Liver (tissue), 9 donors: Measurements from ENCODE around the gene PDK2. TPM values are rescaled to one million over a fixed set of nuclear protein-coding genes. Genes with fewer than 3 reads are reported as not detected.
A peak's percentile ranks its signal among the peaks of the same experiment; 100 is the strongest.

Source experiments
- DNase-seq: peaks from one replicate; pipeline ENCODE4 v3.0.0-alpha.2; 2017; ENCODE audit warnings: low spot score
- H3K27ac ChIP-seq, 2 donors: one replicate each; pipeline ENCODE4 v1.7.0; 2013; ENCODE audit warnings: inconsistent platforms in 2 of 2, low read length in 2 of 2, control low read depth in 1 of 2, low read depth in 1 of 2, mild to moderate bottlenecking in 1 of 2
- H3K27me3 ChIP-seq, 4 donors: one replicate each; pipeline versions ENCODE4 v1.6.1 to v1.7.0; 2013; ENCODE audit warnings: low read length in 3 of 4, inconsistent platforms in 1 of 4, mild to moderate bottlenecking in 1 of 4, moderate library complexity in 1 of 4; ENCODE audit not compliant: control insufficient read depth in 4 of 4, insufficient read depth in 4 of 4
- H3K36me3 ChIP-seq, 4 donors: one replicate each; pipeline versions ENCODE4 v1.6.1 to v1.7.0; 2013; ENCODE audit warnings: low read length in 3 of 4, mild to moderate bottlenecking in 3 of 4, low read depth in 1 of 4, moderate library complexity in 1 of 4; ENCODE audit not compliant: control insufficient read depth in 4 of 4, insufficient read depth in 3 of 4
- H3K4me1 ChIP-seq, 4 donors: one replicate each; pipeline versions ENCODE4 v1.6.1 to v1.7.0; 2013; ENCODE audit warnings: low read length in 3 of 4, mild to moderate bottlenecking in 3 of 4, moderate library complexity in 1 of 4; ENCODE audit not compliant: control insufficient read depth in 4 of 4, insufficient read depth in 4 of 4
- H3K4me3 ChIP-seq, 3 donors: one replicate each; pipeline versions ENCODE4 v1.6.1 to v1.7.0; 2013; ENCODE audit warnings: low read length in 3 of 3, control low read depth in 1 of 3, low read depth in 1 of 3, mild to moderate bottlenecking in 1 of 3
- H3K9ac ChIP-seq, 2 donors: one replicate each; pipeline ENCODE4 v1.7.0; 2013; ENCODE audit warnings: low read length in 2 of 2, mild to moderate bottlenecking in 2 of 2, moderate library complexity in 2 of 2, control low read depth in 1 of 2, low read depth in 1 of 2
- H3K9me3 ChIP-seq, 4 donors: one replicate each; pipeline versions ENCODE4 v1.6.1 to v1.7.0; 2013; ENCODE audit warnings: low read length in 3 of 4; ENCODE audit not compliant: control insufficient read depth in 4 of 4
- FOXA2 ChIP-seq: IDR thresholded peaks from 2 replicates; pipeline ENCODE4 v1.6.1; 2016; ENCODE audit warnings: antibody characterized with exemption
- GABPA ChIP-seq, 2 donors: IDR thresholded peaks in 1 of 2; conservative IDR thresholded peaks in 1 of 2; 2 replicates each; pipeline ENCODE4 v1.6.1; 2016; ENCODE audit warnings: antibody characterized with exemption in 2 of 2, mild to moderate bottlenecking in 1 of 2, moderate library complexity in 1 of 2
- HNF4A ChIP-seq, 2 donors: conservative IDR thresholded peaks; 2 replicates each; pipeline ENCODE4 v1.6.1; 2016; ENCODE audit warnings: antibody characterized with exemption in 2 of 2, mild to moderate bottlenecking in 2 of 2
- HNF4G ChIP-seq: IDR thresholded peaks from 2 replicates; pipeline ENCODE4 v1.6.1; 2016; ENCODE audit warnings: antibody characterized with exemption
- JUND ChIP-seq, 2 donors: IDR thresholded peaks; 2 replicates each; pipeline ENCODE4 v1.6.1; 2016; ENCODE audit warnings: antibody characterized with exemption in 2 of 2
- MAX ChIP-seq: IDR thresholded peaks from 2 replicates; pipeline ENCODE4 v1.6.1; 2016; ENCODE audit warnings: antibody characterized with exemption
- NR2F2 ChIP-seq: IDR thresholded peaks from 2 replicates; pipeline ENCODE4 v1.6.1; 2016; ENCODE audit warnings: antibody characterized with exemption
- RAD21 ChIP-seq, 2 donors: IDR thresholded peaks; 2 replicates each; pipeline ENCODE4 v1.6.1; 2016; ENCODE audit warnings: antibody characterized with exemption in 2 of 2, mild to moderate bottlenecking in 2 of 2
- RXRA ChIP-seq, 2 donors: IDR thresholded peaks; 2 replicates each; pipeline ENCODE4 v1.6.1; 2017 to 2018; ENCODE audit warnings: antibody characterized with exemption in 2 of 2, mild to moderate bottlenecking in 1 of 2
- SP1 ChIP-seq: IDR thresholded peaks from 2 replicates; pipeline ENCODE4 v1.6.1; 2018; ENCODE audit warnings: antibody characterized with exemption, mild to moderate bottlenecking
- TAF1 ChIP-seq: conservative IDR thresholded peaks from 2 replicates; pipeline ENCODE4 v1.6.1; 2016; ENCODE audit warnings: antibody characterized with exemption, mild to moderate bottlenecking
- YY1 ChIP-seq: IDR thresholded peaks from 2 replicates; pipeline ENCODE4 v1.6.1; 2016; ENCODE audit warnings: antibody characterized with exemption, mild to moderate bottlenecking
- WGBS: extraction: QIAGEN DNeasy Blood & Tissue Kit; methylation state at CpG from one replicate; pipeline ENCODE4 v1.1.7; 2013; 5-methylcytosine and 5-hydroxymethylcytosine counted together
- polyA plus RNA-seq, 2 donors: library from polyadenylated mRNA; stranded (reverse) in 1 of 2; unstranded in 1 of 2; fragments of 200-250 nt in 1 of 2; fragments of >200 nt in 1 of 2; fragmentation: Nextera tagmentation in 1 of 2; extraction: Ambion mirVana in 1 of 2; gene quantifications; one replicate each; pipeline versions ENCODE4 v1.2.1 to v1.2.3, GENCODE V29; 2013 to 2015
- total RNA-seq, 2 donors: library from RNA; depleted of rRNA; stranded (reverse); fragments of >200 nt; gene quantifications; one replicate each; pipeline ENCODE4 v1.2.3, GENCODE V29; 2014
- TF ChIP-seq, protein P1 (sequence below): fragments of 150-350 bp; IDR thresholded peaks from 2 replicates; pipeline ENCODE4 v1.5.1; 2017; ENCODE audit warnings: improper control_type of control experiment, low read depth, low read length; ENCODE audit not compliant: missing input control
- TF ChIP-seq, protein P2 (sequence below): IDR thresholded peaks from 2 replicates; pipeline ENCODE4 v1.6.1; 2016; ENCODE audit warnings: antibody characterized with exemption, mild to moderate bottlenecking
- TF ChIP-seq, protein P3 (sequence below): IDR thresholded peaks from 2 replicates; pipeline ENCODE4 v1.6.1; 2016; ENCODE audit warnings: antibody characterized with exemption
- donor health status: healthy.
- donor health status: healthy.
- donor health status: healthy.
- donor health status: healthy.
- donor health status: healthy.

Gene PDK2
- total and polyA plus RNA-seq, 4 donors, result 8.6 to 36.6 (median 28.5) TPM

DNA sequence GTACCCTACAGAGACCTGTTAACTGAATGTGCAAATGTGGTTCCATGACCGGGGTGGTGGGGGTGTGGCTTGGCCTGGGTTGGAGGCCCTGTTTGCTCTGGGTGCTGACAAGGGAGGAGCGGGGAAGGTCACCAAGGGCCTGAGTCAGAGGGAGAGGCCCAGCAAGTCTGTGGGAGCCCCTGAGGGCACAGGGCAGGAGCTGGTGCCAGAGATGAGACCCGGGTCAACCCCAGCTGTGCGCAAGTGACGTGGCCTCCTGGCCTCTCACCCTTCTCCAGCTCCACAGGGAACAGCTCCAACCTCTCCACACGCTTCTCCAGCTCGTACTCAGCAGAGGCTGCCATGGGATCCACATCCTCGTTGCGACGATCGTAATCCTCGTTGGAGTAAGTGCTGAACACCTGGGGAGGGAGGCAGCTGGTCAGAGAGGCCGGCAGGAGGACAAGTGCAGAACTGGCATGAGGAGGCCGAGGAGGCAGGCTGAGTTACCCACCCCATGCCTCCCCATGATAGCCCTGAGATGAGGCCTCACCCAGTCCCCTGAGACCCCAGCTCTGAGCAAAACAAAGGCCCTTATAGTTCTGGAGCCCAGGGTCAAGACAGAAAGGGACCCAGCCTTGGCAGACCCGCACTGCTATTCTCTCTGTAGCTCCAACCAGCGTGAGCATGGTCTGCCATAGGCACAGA is 49.8 kb downstream of the PDK2 start (continued):
- TF ChIP-seq JUND (IDR thresholded peaks at IDR 0.05) (peak in 1 of 2 donors; percentile 61), FOXA2 (no peak), SP1 (peak; percentile 80), HNF4G (no peak)

- Histone ChIP-seq H3K9ac (no peak overlapping the region), H3K4me1 (peaks cover 26 to 58% (median 53%) of the 10 kb centered on the region in 4 donors), H3K9me3 (no peaks in the 10 kb centered on the region), H3K27me3 (no peaks in the 10 kb centered on the region), H3K4me3 (no peak overlapping the region), H3K36me3 (peaks cover 0 to 11% (median 3%) of the 10 kb centered on the region in 4 donors), H3K27ac (no peak overlapping the region)
- 81% methylated on average over 11 of the region's 11 CpGs for WGBS
- DNase-seq, result no peak
- no peak for TF ChIP-seq YY1
- no peak for TF ChIP-seq HNF4A (conservative IDR thresholded peaks at IDR 0.05)
- no peak for TF ChIP-seq NR2F2
- no peak for TF ChIP-seq SP1
- TF ChIP-seq FOXA2, result no peak
Measured at GRCh38 chr17:50145532-50146229, 50.5 kb downstream of the PDK2 start.

DNA sequence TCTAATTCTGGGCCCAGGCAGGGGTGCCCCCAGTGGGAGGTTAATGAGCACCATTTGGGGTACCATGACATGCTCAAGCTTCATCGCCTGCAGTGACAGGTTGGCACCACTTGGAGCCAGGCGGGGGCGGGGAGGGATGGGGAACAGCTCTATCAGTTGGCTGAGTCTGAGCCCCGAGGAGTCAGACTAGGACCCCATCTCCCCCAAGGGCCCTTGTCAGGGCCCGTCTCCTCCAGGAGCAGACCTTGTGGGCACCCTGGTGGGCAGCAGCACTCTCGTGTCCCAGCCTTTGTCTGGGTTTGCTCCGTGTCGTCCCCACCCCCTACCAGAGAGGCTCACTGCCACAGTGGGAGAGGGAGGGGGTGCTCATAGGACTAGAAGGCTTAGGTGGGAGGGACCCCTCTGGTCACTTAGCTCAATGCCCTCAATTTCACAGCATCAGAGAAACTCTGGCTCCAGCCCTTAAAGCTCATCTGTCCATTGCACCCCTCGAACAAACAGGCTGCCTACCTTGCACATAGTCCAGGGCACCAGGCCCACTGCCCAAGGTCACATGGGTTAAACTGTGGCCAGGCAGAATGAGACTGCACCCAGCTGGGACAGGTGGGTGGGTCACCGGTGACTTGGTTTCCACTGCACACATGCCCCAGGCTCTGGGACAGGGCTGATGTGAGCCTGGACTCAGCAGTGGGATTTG is 51.2 kb downstream of the PDK2 start:
- Histone ChIP-seq H3K9me3 (no peaks in the 10 kb centered on the region), H3K9ac (no peak overlapping the region), H3K4me3 (peak overlapping the region in 2 of 3 donors; percentile 13 to 73), H3K36me3 (peaks cover 0 to 11% (median 2%) of the 10 kb centered on the region in 4 donors), H3K4me1 (peaks cover 27 to 62% (median 57%) of the 10 kb centered on the region in 4 donors), H3K27me3 (no peaks in the 10 kb centered on the region), H3K27ac (peak overlapping the region; percentile 74 to 80)
- peak in 1 of 2 donors; percentile 27 for TF ChIP-seq RXRA (IDR thresholded peaks at IDR 0.05)
- no peak for TF ChIP-seq JUND (IDR thresholded peaks at IDR 0.05)
- peak; percentile 47 to 60 for TF ChIP-seq HNF4A (conservative IDR thresholded peaks at IDR 0.05)
- TF ChIP-seq MAX, result no peak
- TF ChIP-seq NR2F2, result no peak
- WGBS, result 77% methylated on average over 10 of the region's 10 CpGs
- no peak for DNase-seq

GRCh38 chr17:50146927-50147665 is 51.9 kb downstream of the PDK2 start:
- no peak for DNase-seq
- peak overlapping the region; percentile 74 to 80 for H3K27ac ChIP-seq
- H3K9ac ChIP-seq, result peak overlapping the region; percentile 30 to 56
- peaks cover 27 to 67% (median 60%) of the 10 kb centered on the region in 4 donors for H3K4me1 ChIP-seq
- H3K27me3 ChIP-seq, result no peaks in the 10 kb centered on the region
- no peaks in the 10 kb centered on the region for H3K9me3 ChIP-seq
- peaks cover 0 to 7% (median 1%) of the 10 kb centered on the region in 4 donors for H3K36me3 ChIP-seq
- WGBS, result 43% methylated on average over 15 of the region's 15 CpGs
- peak overlapping the region in 2 of 3 donors; percentile 70 to 73 for H3K4me3 ChIP-seq
- no peak for TF ChIP-seq JUND (IDR thresholded peaks at IDR 0.05)
- no peak for TF ChIP-seq MAX
- TF ChIP-seq, protein P1, sequence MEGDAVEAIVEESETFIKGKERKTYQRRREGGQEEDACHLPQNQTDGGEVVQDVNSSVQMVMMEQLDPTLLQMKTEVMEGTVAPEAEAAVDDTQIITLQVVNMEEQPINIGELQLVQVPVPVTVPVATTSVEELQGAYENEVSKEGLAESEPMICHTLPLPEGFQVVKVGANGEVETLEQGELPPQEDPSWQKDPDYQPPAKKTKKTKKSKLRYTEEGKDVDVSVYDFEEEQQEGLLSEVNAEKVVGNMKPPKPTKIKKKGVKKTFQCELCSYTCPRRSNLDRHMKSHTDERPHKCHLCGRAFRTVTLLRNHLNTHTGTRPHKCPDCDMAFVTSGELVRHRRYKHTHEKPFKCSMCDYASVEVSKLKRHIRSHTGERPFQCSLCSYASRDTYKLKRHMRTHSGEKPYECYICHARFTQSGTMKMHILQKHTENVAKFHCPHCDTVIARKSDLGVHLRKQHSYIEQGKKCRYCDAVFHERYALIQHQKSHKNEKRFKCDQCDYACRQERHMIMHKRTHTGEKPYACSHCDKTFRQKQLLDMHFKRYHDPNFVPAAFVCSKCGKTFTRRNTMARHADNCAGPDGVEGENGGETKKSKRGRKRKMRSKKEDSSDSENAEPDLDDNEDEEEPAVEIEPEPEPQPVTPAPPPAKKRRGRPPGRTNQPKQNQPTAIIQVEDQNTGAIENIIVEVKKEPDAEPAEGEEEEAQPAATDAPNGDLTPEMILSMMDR, result peak; percentile 4
- TF ChIP-seq, protein P2, sequence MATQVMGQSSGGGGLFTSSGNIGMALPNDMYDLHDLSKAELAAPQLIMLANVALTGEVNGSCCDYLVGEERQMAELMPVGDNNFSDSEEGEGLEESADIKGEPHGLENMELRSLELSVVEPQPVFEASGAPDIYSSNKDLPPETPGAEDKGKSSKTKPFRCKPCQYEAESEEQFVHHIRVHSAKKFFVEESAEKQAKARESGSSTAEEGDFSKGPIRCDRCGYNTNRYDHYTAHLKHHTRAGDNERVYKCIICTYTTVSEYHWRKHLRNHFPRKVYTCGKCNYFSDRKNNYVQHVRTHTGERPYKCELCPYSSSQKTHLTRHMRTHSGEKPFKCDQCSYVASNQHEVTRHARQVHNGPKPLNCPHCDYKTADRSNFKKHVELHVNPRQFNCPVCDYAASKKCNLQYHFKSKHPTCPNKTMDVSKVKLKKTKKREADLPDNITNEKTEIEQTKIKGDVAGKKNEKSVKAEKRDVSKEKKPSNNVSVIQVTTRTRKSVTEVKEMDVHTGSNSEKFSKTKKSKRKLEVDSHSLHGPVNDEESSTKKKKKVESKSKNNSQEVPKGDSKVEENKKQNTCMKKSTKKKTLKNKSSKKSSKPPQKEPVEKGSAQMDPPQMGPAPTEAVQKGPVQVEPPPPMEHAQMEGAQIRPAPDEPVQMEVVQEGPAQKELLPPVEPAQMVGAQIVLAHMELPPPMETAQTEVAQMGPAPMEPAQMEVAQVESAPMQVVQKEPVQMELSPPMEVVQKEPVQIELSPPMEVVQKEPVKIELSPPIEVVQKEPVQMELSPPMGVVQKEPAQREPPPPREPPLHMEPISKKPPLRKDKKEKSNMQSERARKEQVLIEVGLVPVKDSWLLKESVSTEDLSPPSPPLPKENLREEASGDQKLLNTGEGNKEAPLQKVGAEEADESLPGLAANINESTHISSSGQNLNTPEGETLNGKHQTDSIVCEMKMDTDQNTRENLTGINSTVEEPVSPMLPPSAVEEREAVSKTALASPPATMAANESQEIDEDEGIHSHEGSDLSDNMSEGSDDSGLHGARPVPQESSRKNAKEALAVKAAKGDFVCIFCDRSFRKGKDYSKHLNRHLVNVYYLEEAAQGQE, result no peak
- no peak for TF ChIP-seq NR2F2
- TF ChIP-seq GABPA (IDR thresholded peaks at IDR 0.05 in 1 of 2, conservative IDR thresholded peaks at IDR 0.05 in 1 of 2), result no peak
- peak; percentile 40 to 88 for TF ChIP-seq RXRA (IDR thresholded peaks at IDR 0.05)
- TF ChIP-seq TAF1, result no peak
- peak; percentile 17 for TF ChIP-seq SP1
- no peak for TF ChIP-seq RAD21 (IDR thresholded peaks at IDR 0.05)
- peak in 1 of 2 donors; percentile 32 for TF ChIP-seq HNF4A (conservative IDR thresholded peaks at IDR 0.05)
- TF ChIP-seq, protein P3, sequence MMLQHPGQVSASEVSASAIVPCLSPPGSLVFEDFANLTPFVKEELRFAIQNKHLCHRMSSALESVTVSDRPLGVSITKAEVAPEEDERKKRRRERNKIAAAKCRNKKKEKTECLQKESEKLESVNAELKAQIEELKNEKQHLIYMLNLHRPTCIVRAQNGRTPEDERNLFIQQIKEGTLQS, result no peak
